NCI-H1417 treated with DMSO at 0.1 percent for 48 hours (cell line): ENCODE data around the gene DEPP1.

Experiments
- DNase-seq: peaks from one replicate; lab custom pipeline; 2025; lab: John Stamatoyannopoulos, UW

Gene DEPP1

DNA sequence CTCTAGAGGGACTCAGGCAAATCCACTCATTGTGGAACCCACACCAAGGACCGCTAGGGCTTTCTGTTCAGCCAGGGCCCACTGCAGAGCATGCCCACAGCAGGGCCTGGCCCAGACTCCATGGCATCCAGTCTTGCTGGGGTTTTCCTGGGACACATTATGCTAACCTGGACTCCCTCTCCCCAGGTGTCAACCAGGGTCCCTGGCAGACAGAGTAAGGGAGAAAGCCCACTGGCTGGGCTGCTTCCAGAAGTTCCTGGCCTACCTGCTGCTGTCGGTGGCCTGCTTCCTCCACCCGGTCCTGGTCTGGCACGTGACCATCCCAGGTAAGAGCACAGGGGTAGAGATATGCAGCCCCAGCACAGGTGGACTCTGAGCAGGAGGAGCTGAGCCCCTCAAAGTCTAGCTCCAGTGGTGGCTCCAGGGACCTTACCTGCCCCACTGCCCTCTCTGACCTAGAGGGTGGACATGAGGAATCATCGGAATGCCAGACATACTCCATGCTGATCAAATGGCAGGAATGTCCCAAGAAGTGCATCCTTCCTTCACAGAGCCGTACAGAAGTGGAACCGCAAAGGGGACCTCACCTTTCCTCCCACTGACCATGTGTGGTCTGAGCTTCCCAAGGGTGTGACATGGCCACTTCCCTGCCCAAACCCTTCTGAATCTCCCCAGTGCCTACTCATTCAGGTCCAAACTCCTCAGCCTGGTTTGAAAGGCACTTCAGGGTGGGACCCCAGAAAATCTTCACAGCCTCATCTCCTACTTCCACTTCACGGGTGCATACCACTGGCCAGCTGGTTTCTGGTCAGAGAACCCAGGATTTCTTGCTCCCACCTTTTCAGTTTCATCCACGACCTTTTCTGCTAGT is 44.9 kb downstream of the DEPP1 start:
- no peak for DNase-seq

GRCh38 chr10:44932517-44933450 is 45.8 kb downstream of the DEPP1 start:
- no peak for DNase-seq

DNA sequence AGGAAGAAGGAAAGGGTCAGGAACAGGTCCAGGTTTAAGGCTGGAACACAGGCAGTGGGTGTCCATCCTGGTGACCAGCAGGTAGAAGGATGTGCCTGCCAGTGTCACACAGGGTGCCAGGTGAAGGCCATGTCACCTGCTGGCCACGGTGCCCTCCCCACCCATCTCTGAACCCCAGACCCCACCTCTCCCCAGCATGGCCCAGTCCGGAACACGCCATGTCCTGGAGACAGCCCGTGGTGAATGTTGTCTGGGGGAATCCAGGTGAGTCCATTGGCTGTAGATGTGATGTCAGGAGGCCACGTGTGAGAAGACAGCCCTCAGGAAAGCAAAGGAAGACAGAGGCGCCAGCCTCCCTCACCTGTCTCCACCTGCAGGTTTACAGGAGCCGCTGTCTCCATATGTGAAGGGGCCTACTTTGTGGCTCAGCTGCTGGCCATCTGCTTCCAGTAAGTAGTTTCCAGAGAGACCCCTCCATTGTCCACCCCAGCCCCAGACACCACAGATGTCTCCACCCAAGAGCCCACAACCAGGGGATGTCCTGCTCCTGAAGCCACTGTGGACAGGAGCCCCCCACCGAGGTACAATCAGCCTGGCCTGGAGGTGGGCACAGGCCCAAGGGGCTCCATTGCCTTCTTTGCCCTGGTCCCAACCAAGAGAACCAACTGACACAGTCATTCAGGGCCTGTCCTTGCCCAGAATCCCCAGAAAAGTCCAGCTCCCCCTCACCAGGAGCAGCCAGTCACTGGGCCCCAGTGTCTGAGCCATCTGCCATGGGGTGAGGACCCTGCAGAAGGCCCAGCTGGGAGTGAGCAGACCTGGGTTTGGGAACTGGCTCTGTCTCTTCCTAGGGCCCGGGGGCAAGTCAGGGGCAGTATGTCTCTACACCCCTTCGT is 46.7 kb downstream of the DEPP1 start:
- DNase-seq: no peak

- DNase-seq: no peak
Measured at GRCh38 chr10:44930904-44931620, 47.5 kb downstream of the DEPP1 start.

DNA sequence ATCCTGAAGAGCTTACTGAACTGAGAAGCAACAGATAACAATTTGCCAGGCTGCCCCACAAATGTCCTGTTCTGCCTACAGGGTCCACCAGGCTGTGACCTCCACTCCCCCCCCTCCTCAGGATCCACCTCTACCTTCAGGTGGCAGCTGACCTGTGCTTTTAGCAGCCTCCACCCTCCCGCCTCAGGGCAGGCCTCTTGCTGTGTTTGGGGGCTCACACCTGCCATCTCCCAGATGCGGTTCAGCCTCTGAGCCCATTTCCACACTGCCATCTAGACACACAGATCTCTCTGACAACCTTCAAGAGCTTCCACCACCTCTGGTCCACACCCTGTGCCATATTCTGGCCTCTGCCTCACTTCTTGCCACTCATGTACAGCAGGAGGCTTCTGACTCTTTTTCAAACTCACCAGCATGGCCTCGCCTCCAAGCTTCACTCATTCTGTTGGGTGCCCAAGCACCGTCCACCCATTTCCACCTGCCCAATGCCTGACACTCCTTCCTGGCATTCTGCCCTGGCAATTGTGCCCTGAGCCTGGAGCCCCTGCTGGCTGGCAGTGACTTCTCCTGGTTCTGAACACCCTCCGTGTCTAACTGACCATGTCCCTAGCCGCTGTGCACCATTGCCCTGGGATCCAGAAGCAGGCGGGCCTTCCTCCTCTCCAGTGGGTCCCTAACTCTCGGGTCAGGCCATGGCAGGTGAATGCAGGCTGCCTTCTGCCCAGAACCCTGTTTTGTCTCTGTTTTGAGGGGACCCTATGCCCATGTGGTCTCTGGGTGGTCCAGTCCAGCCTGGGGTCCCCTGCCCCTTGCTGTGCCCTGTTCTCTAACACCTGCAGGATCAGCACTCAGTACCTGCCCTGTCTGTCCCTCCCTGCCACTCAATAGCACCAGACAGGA is 49.0 kb downstream of the DEPP1 start:
- DNase-seq: no peak

GRCh38 chr10:44928462-44928861 is 50.1 kb downstream of the DEPP1 start:
- DNase-seq: no peak

GRCh38 chr10:44927352-44927751 is 51.3 kb downstream of the DEPP1 start:
- no peak for DNase-seq

DNA sequence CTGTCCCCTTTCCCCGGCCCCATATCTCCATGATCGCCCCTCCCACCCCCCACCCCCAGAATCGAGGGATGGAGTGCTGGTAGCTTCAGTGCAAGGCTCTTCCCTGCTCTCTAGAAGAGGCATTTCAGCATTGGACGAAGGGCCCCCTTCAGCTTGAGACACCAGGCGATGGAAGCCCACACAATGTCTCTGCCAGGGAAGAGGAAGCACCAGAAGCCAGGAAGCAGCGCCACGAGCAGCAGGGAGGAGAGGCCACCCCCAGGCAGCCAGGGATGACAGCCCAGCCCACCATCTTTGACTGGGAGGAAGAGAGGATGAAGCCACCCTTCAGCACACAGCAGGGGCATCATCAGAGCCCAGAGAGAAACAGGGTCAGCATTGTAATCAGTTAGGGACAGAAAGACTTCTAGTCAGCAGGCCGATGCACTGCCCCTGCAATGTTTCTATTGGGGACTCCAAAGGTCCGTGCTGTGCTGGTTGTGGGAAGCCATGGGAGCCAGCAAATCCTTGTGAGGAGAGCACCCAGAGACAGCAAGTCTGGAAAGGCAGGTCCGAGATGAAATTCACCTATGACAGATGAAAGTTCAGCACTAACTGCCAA is 51.8 kb downstream of the DEPP1 start:
- no peak for DNase-seq
